Liver (tissue), 9 donors: ENCODE measurements around the gene STAC2. TPM values are rescaled to one million over a fixed set of nuclear protein-coding genes. Genes with fewer than 3 reads are reported as not detected.

Experiments used
- DNase-seq: peaks from one replicate; pipeline ENCODE4 v3.0.0-alpha.2; 2017; ENCODE audit warnings: low spot score
- H3K27ac ChIP-seq, 2 donors: one replicate each; pipeline ENCODE4 v1.7.0; 2013; ENCODE audit warnings: inconsistent platforms in 2 of 2, low read length in 2 of 2, control low read depth in 1 of 2, low read depth in 1 of 2, mild to moderate bottlenecking in 1 of 2
- H3K27me3 ChIP-seq, 4 donors: one replicate each; pipeline versions ENCODE4 v1.6.1 to v1.7.0; 2013; ENCODE audit warnings: low read length in 3 of 4, inconsistent platforms in 1 of 4, mild to moderate bottlenecking in 1 of 4, moderate library complexity in 1 of 4; ENCODE audit not compliant: control insufficient read depth in 4 of 4, insufficient read depth in 4 of 4
- H3K36me3 ChIP-seq, 4 donors: one replicate each; pipeline versions ENCODE4 v1.6.1 to v1.7.0; 2013; ENCODE audit warnings: low read length in 3 of 4, mild to moderate bottlenecking in 3 of 4, low read depth in 1 of 4, moderate library complexity in 1 of 4; ENCODE audit not compliant: control insufficient read depth in 4 of 4, insufficient read depth in 3 of 4
- H3K4me1 ChIP-seq, 4 donors: one replicate each; pipeline versions ENCODE4 v1.6.1 to v1.7.0; 2013; ENCODE audit warnings: low read length in 3 of 4, mild to moderate bottlenecking in 3 of 4, moderate library complexity in 1 of 4; ENCODE audit not compliant: control insufficient read depth in 4 of 4, insufficient read depth in 4 of 4
- H3K4me3 ChIP-seq, 3 donors: one replicate each; pipeline versions ENCODE4 v1.6.1 to v1.7.0; 2013; ENCODE audit warnings: low read length in 3 of 3, control low read depth in 1 of 3, low read depth in 1 of 3, mild to moderate bottlenecking in 1 of 3
- H3K9ac ChIP-seq, 2 donors: one replicate each; pipeline ENCODE4 v1.7.0; 2013; ENCODE audit warnings: low read length in 2 of 2, mild to moderate bottlenecking in 2 of 2, moderate library complexity in 2 of 2, control low read depth in 1 of 2, low read depth in 1 of 2
- H3K9me3 ChIP-seq, 4 donors: one replicate each; pipeline versions ENCODE4 v1.6.1 to v1.7.0; 2013; ENCODE audit warnings: low read length in 3 of 4; ENCODE audit not compliant: control insufficient read depth in 4 of 4
- EGR1 ChIP-seq, 2 donors: IDR thresholded peaks; 2 replicates each; pipeline ENCODE4 v1.6.1; 2016 to 2018; ENCODE audit warnings: antibody characterized with exemption in 2 of 2, low read depth in 2 of 2
- FOXA1 ChIP-seq: IDR thresholded peaks from 2 replicates; pipeline ENCODE4 v1.6.1; 2016; ENCODE audit warnings: antibody characterized with exemption
- GABPA ChIP-seq, 2 donors: IDR thresholded peaks in 1 of 2; conservative IDR thresholded peaks in 1 of 2; 2 replicates each; pipeline ENCODE4 v1.6.1; 2016; ENCODE audit warnings: antibody characterized with exemption in 2 of 2, mild to moderate bottlenecking in 1 of 2, moderate library complexity in 1 of 2
- HNF4A ChIP-seq, 2 donors: conservative IDR thresholded peaks; 2 replicates each; pipeline ENCODE4 v1.6.1; 2016; ENCODE audit warnings: antibody characterized with exemption in 2 of 2, mild to moderate bottlenecking in 2 of 2
- HNF4G ChIP-seq: IDR thresholded peaks from 2 replicates; pipeline ENCODE4 v1.6.1; 2016; ENCODE audit warnings: antibody characterized with exemption
- JUND ChIP-seq, 2 donors: IDR thresholded peaks; 2 replicates each; pipeline ENCODE4 v1.6.1; 2016; ENCODE audit warnings: antibody characterized with exemption in 2 of 2
- NR2F2 ChIP-seq: IDR thresholded peaks from 2 replicates; pipeline ENCODE4 v1.6.1; 2016; ENCODE audit warnings: antibody characterized with exemption
- REST ChIP-seq: IDR thresholded peaks from 2 replicates; pipeline ENCODE4 v1.6.1; 2016; ENCODE audit warnings: antibody characterized with exemption, mild to moderate bottlenecking
- RXRA ChIP-seq, 2 donors: IDR thresholded peaks; 2 replicates each; pipeline ENCODE4 v1.6.1; 2017 to 2018; ENCODE audit warnings: antibody characterized with exemption in 2 of 2, mild to moderate bottlenecking in 1 of 2
- SP1 ChIP-seq: IDR thresholded peaks from 2 replicates; pipeline ENCODE4 v1.6.1; 2018; ENCODE audit warnings: antibody characterized with exemption, mild to moderate bottlenecking
- TAF1 ChIP-seq: conservative IDR thresholded peaks from 2 replicates; pipeline ENCODE4 v1.6.1; 2016; ENCODE audit warnings: antibody characterized with exemption, mild to moderate bottlenecking
- YY1 ChIP-seq: IDR thresholded peaks from 2 replicates; pipeline ENCODE4 v1.6.1; 2016; ENCODE audit warnings: antibody characterized with exemption, mild to moderate bottlenecking
- WGBS: extraction: QIAGEN DNeasy Blood & Tissue Kit; methylation state at CpG from one replicate; pipeline ENCODE4 v1.1.7; 2013; 5-methylcytosine and 5-hydroxymethylcytosine counted together
- polyA plus RNA-seq, 2 donors: library from polyadenylated mRNA; stranded (reverse) in 1 of 2; unstranded in 1 of 2; fragments of 200-250 nt in 1 of 2; fragments of >200 nt in 1 of 2; fragmentation: Nextera tagmentation in 1 of 2; extraction: Ambion mirVana in 1 of 2; gene quantifications; one replicate each; pipeline versions ENCODE4 v1.2.1 to v1.2.3, GENCODE V29; 2013 to 2015
- total RNA-seq, 2 donors: library from RNA; depleted of rRNA; stranded (reverse); fragments of >200 nt; gene quantifications; one replicate each; pipeline ENCODE4 v1.2.3, GENCODE V29; 2014
- TF ChIP-seq, protein P1 (sequence below): IDR thresholded peaks from 2 replicates; pipeline ENCODE4 v1.6.1; 2016; ENCODE audit warnings: antibody characterized with exemption
- TF ChIP-seq, protein P2 (sequence below): IDR thresholded peaks from 2 replicates; pipeline ENCODE4 v1.6.1; 2016; ENCODE audit warnings: antibody characterized with exemption
- TF ChIP-seq, protein P3 (sequence below): fragments of 150-350 bp; IDR thresholded peaks from 2 replicates; pipeline ENCODE4 v1.5.1; 2017; ENCODE audit warnings: improper control_type of control experiment, low read depth, low read length; ENCODE audit not compliant: missing input control
- donor health status: healthy.
- donor health status: healthy.
- donor health status: healthy.
- donor health status: healthy.
- donor health status: healthy.

Gene STAC2
- total and polyA plus RNA-seq, 4 donors: not detected

- peaks cover 3 to 17% (median 9%) of the 10 kb centered on the region in 4 donors for H3K4me1 ChIP-seq
These were observed 20.6 kb downstream of the STAC2 start for GRCh38 chr17:39205112-39205526.

GRCh38 chr17:39204245-39204644 lies 21.5 kb downstream of the STAC2 start:
- 90% methylated on average over 8 of the region's 8 CpGs for WGBS
- Histone ChIP-seq H3K27ac (no peak overlapping the region), H3K9me3 (no peaks in the 10 kb centered on the region), H3K36me3 (peaks cover 15 to 37% (median 31%) of the 10 kb centered on the region in 4 donors), H3K9ac (no peak overlapping the region), H3K4me3 (no peak overlapping the region), H3K27me3 (peaks cover 0 to 2% (median 0%) of the 10 kb centered on the region in 4 donors), H3K4me1 (peaks cover 0 to 18% (median 9%) of the 10 kb centered on the region in 4 donors)
- no peak for DNase-seq
- TF ChIP-seq FOXA1 (no peak), RXRA (IDR thresholded peaks at IDR 0.05) (no peak), GABPA (IDR thresholded peaks at IDR 0.05 in 1 of 2, conservative IDR thresholded peaks at IDR 0.05 in 1 of 2) (no peak), YY1 (no peak), NR2F2 (no peak), HNF4A (conservative IDR thresholded peaks at IDR 0.05) (no peak), EGR1 (IDR thresholded peaks at IDR 0.05; ENCODE audit: low read depth in 2 of 2) (no peak), HNF4G (no peak), SP1 (no peak), REST (no peak), TAF1 (no peak)
- TF ChIP-seq, protein P1, sequence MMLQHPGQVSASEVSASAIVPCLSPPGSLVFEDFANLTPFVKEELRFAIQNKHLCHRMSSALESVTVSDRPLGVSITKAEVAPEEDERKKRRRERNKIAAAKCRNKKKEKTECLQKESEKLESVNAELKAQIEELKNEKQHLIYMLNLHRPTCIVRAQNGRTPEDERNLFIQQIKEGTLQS: no peak
- TF ChIP-seq, protein P2, sequence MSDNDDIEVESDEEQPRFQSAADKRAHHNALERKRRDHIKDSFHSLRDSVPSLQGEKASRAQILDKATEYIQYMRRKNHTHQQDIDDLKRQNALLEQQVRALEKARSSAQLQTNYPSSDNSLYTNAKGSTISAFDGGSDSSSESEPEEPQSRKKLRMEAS: no peak
- TF ChIP-seq, protein P3, sequence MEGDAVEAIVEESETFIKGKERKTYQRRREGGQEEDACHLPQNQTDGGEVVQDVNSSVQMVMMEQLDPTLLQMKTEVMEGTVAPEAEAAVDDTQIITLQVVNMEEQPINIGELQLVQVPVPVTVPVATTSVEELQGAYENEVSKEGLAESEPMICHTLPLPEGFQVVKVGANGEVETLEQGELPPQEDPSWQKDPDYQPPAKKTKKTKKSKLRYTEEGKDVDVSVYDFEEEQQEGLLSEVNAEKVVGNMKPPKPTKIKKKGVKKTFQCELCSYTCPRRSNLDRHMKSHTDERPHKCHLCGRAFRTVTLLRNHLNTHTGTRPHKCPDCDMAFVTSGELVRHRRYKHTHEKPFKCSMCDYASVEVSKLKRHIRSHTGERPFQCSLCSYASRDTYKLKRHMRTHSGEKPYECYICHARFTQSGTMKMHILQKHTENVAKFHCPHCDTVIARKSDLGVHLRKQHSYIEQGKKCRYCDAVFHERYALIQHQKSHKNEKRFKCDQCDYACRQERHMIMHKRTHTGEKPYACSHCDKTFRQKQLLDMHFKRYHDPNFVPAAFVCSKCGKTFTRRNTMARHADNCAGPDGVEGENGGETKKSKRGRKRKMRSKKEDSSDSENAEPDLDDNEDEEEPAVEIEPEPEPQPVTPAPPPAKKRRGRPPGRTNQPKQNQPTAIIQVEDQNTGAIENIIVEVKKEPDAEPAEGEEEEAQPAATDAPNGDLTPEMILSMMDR: no peak

More at GRCh38 chr17:39205112-39205526, 20.6 kb downstream of the STAC2 start:
- no peak for TF ChIP-seq JUND (IDR thresholded peaks at IDR 0.05)
- Histone ChIP-seq H3K9me3 (no peaks in the 10 kb centered on the region), H3K27ac (no peak overlapping the region), H3K27me3 (peaks cover 0 to 2% (median 0%) of the 10 kb centered on the region in 4 donors), H3K36me3 (peaks cover 15 to 37% (median 31%) of the 10 kb centered on the region in 4 donors), H3K9ac (no peak overlapping the region), H3K4me3 (no peak overlapping the region)
- DNase-seq: no peak
- WGBS: 87% methylated on average over 3 of the region's 3 CpGs
